HCT116 (cell line): ENCODE results near the gene KCNK2. TPM values are rescaled to one million over a fixed set of nuclear protein-coding genes. Genes with fewer than 3 reads are reported as not detected.

Source experiments
- ATAC-seq: fragments of 200-7000 bp; cut with Tn5 transposase; 2 replicates; pipeline ENCODE4 v1.9.1; 2020; ENCODE audit warnings: mild to moderate bottlenecking, moderate library complexity
- BruUV-seq: library from RNA; stranded (reverse); fragments of 400-500 nt; replicated peaks from 2 replicates; lab custom pipeline; 2021; lab: Mats Ljungman, UMichigan
- CTCF ChIA-PET: fragments of 300-600 bp; sonication (Branson Sonifier 250); formaldehyde crosslinking; loops from one replicate; lab custom pipeline; 2021; ENCODE audit warnings: antibody characterized with exemption; lab: Charles Lee
- POLR2A ChIA-PET: fragments of 300-600, 350-600 bp; sonication (Branson Sonifier 250); formaldehyde crosslinking; loops from one replicate; lab custom pipeline; 2021; ENCODE audit warnings: antibody characterized with exemption; lab: Charles Lee
- RAD21 ChIA-PET, 2 experiments: fragments of 300-600 bp; sonication (Branson Sonifier 250); formaldehyde crosslinking; loops; one replicate each; lab custom pipeline; 2023; ENCODE audit warnings: low total read pairs in 2 of 2; ENCODE audit not compliant: uncharacterized antibody in 2 of 2, unreplicated experiment in 2 of 2, low non-redundant PET in 1 of 2; lab: Charles Lee
- DNase-seq: peaks from one replicate; pipeline ENCODE4 v3.0.0-alpha.2; 2010; ENCODE audit warnings: low read depth, low spot score
- H2AFZ ChIP-seq: fragments of 200-600 bp; shearing (Covaris generic), sonication (generic); 2 replicates; pipeline ENCODE4 v1.6.1; 2017; ENCODE audit warnings: low read depth, mixed run types, mixed read lengths, antibody characterized with exemption, low read length; ENCODE audit not compliant: poor library complexity, severe bottlenecking
- H3K27ac ChIP-seq: 2 replicates; pipeline ENCODE4 v1.5.1; 2012; ENCODE audit warnings: low read depth, low read length
- H3K27me3 ChIP-seq: fragments of 200-600 bp; sonication (generic); 2 replicates; pipeline ENCODE4 v1.6.1; 2016; ENCODE audit warnings: mixed run types, low read length, mixed read lengths; ENCODE audit not compliant: insufficient read depth
- H3K36me3 ChIP-seq, 2 experiments: fragments of 200-500 bp in 1 of 2; fragments of 200-600 bp in 1 of 2; sonication (Bioruptor generic) in 1 of 2; sonication (generic) in 1 of 2; 2 replicates each; pipeline versions ENCODE4 v1.5.1 to v1.6.1; 2014 to 2016; ENCODE audit warnings: low read length in 2 of 2, inconsistent platforms in 1 of 2, mixed read lengths in 1 of 2, mixed run types in 1 of 2; ENCODE audit not compliant: insufficient read depth in 2 of 2, control insufficient read depth in 1 of 2
- H3K4me1 ChIP-seq, 2 experiments: fragments of 200-600 bp in 1 of 2; sonication (generic) in 1 of 2; 2 replicates each; pipeline versions ENCODE4 v1.5.1 to v1.6.1; 2012 to 2017; ENCODE audit warnings: low read length in 2 of 2, inconsistent platforms in 1 of 2, mild to moderate bottlenecking in 1 of 2, mixed read lengths in 1 of 2, mixed run types in 1 of 2, moderate library complexity in 1 of 2; ENCODE audit not compliant: insufficient read depth in 2 of 2, control insufficient read depth in 1 of 2
- H3K4me2 ChIP-seq: fragments of 200-600 bp; sonication (generic); 2 replicates; pipeline ENCODE4 v1.6.1; 2017; ENCODE audit warnings: mixed run types, low read length, mixed read lengths
- H3K4me3 ChIP-seq, 2 experiments: fragments of 200-600 bp in 1 of 2; sonication (generic) in 1 of 2; replicated peaks in 1 of 2; 2 replicates each; pipeline ENCODE4 v1.5.1; 2011 to 2016; ENCODE audit warnings: low read length in 2 of 2, control low read depth in 1 of 2, low read depth in 1 of 2, mild to moderate bottlenecking in 1 of 2, mixed read lengths in 1 of 2, mixed run types in 1 of 2
- H3K79me2 ChIP-seq: fragments of 200-600 bp; sonication (generic); 2 replicates; pipeline ENCODE4 v1.6.1; 2017; ENCODE audit warnings: mild to moderate bottlenecking, mixed run types, low read length, moderate library complexity, mixed read lengths; ENCODE audit not compliant: insufficient read depth
- H3K9ac ChIP-seq: fragments of 200-600 bp; sonication (generic); 2 replicates; pipeline ENCODE4 v1.6.1; 2016; ENCODE audit warnings: low read length, mixed read lengths
- H3K9me2 ChIP-seq: fragments of 200-600 bp; sonication (generic), shearing (Covaris generic); 2 replicates; pipeline ENCODE4 v1.6.1; 2017; ENCODE audit warnings: mixed run types, mild to moderate bottlenecking, moderate library complexity; ENCODE audit not compliant: insufficient read depth
- H3K9me3 ChIP-seq, 2 experiments: fragments of 200-500 bp in 1 of 2; fragments of 200-600 bp in 1 of 2; sonication (Bioruptor generic) in 1 of 2; sonication (generic) in 1 of 2; 2 replicates each; pipeline ENCODE4 v1.6.1; 2014 to 2017; ENCODE audit warnings: low read length in 2 of 2, mixed read lengths in 2 of 2, inconsistent platforms in 1 of 2, low read depth in 1 of 2, mild to moderate bottlenecking in 1 of 2, mixed run types in 1 of 2, moderate library complexity in 1 of 2; ENCODE audit not compliant: control insufficient read depth in 1 of 2, insufficient read depth in 1 of 2
- H4K20me1 ChIP-seq: fragments of 200-600 bp; sonication (generic), shearing (Covaris generic); 2 replicates; pipeline ENCODE4 v1.6.1; 2017; ENCODE audit warnings: mixed run types, mild to moderate bottlenecking, moderate library complexity; ENCODE audit not compliant: insufficient read depth
- ATF3 ChIP-seq: IDR thresholded peaks from 2 replicates; pipeline ENCODE4 v1.6.1; 2012
- CBX3 ChIP-seq: IDR thresholded peaks from 2 replicates; pipeline ENCODE4 v1.6.1; 2012; ENCODE audit warnings: low read depth
- CEBPB ChIP-seq: IDR thresholded peaks from 2 replicates; pipeline ENCODE4 v1.6.1; 2012; ENCODE audit warnings: low read depth
- EGR1 ChIP-seq: IDR thresholded peaks from 2 replicates; pipeline ENCODE4 v1.6.1; 2012; ENCODE audit warnings: low read depth
- ELF1 ChIP-seq: IDR thresholded peaks from 2 replicates; pipeline ENCODE4 v1.6.1; 2012; ENCODE audit warnings: low read depth, borderline replicate concordance
- EZH2phosphoT487 ChIP-seq: fragments of 200-600 bp; IDR thresholded peaks from 2 replicates; pipeline ENCODE4 v1.6.1; 2018; ENCODE audit warnings: antibody characterized with exemption, borderline replicate concordance
- FOSL1 ChIP-seq: IDR thresholded peaks from 2 replicates; pipeline ENCODE4 v1.6.1; 2012; ENCODE audit warnings: low read depth
- MAX ChIP-seq: IDR thresholded peaks from 2 replicates; pipeline ENCODE4 v1.6.1; 2012
- POLR2A ChIP-seq: IDR thresholded peaks from 2 replicates; pipeline ENCODE4 v1.7.0; 2011; ENCODE audit warnings: borderline replicate concordance; ENCODE audit not compliant: insufficient read depth, insufficient read length; ENCODE audit errors: extremely low read depth
- POLR2AphosphoS5 ChIP-seq: IDR thresholded peaks from 2 replicates; pipeline ENCODE4 v1.6.1; 2011; ENCODE audit warnings: mild to moderate bottlenecking, low read depth, low read length, moderate library complexity
- REST ChIP-seq: IDR thresholded peaks from 2 replicates; pipeline ENCODE4 v1.6.1; 2012; ENCODE audit warnings: low read depth
- YY1 ChIP-seq: IDR thresholded peaks from 2 replicates; pipeline ENCODE4 v1.6.1; 2011; ENCODE audit warnings: low read length, low read depth, moderate library complexity, mild to moderate bottlenecking; ENCODE audit not compliant: insufficient replicate concordance; ENCODE audit errors: extremely low read depth
- ZFX ChIP-seq: fragments of 450-650 bp; IDR thresholded peaks from 2 replicates; pipeline ENCODE4 v1.6.1; 2017
- ZNF274 ChIP-seq: fragments of 200-500 bp; sonication (Bioruptor generic); IDR thresholded peaks from 2 replicates; pipeline ENCODE4 v1.6.1; 2014; ENCODE audit warnings: mild to moderate bottlenecking, low read depth, low read length, inconsistent platforms
- intact Hi-C: fragments of 100-400 bp; cut with micrococcal nuclease; formaldehyde crosslinking; loops from 2 replicates; pipeline ENCODE4 v1.10.0; 2022
- total RNA-seq: library from RNA; stranded (reverse); gene quantifications from one replicate; pipeline ENCODE4 v1.2.1, GENCODE V29; 2021; ENCODE audit not compliant: unreplicated experiment

Gene KCNK2
- total RNA-seq, 1 experiment from 2014 or later, result 0.27 TPM

GRCh38 chr1:215220346-215220745 lies 137.8 kb downstream of the KCNK2 start:
- POLR2A ChIA-PET, result no interaction called here
- no peak overlapping the region for H3K4me2 ChIP-seq
- no TSS peak for BruUV-seq
- H3K27ac ChIP-seq, result no peak overlapping the region
- no peaks in the 10 kb centered on the region for H3K36me3 ChIP-seq
- DNase-seq, result no peak
- TF ChIP-seq EGR1 (no peak), REST (no peak), CBX3 (no peak), ELF1 (no peak), ATF3 (no peak), ZNF274 (no peak), EZH2phosphoT487 (no peak), CEBPB (no peak), MAX (no peak), POLR2AphosphoS5 (no peak), FOSL1 (no peak), POLR2A (no peak), ZFX (no peak), YY1 (no peak)
- TF ChIP-seq, all 23 proteins: peak for 0
- Histone ChIP-seq H3K4me3 (no peak overlapping the region), H3K9me2 (no peaks in the 10 kb centered on the region), H3K9me3 (no peaks in the 10 kb centered on the region), H3K4me1 (no peaks in the 10 kb centered on the region), H3K9ac (no peak overlapping the region), H3K27me3 (no peaks in the 10 kb centered on the region), H2AFZ (no peak overlapping the region), H4K20me1 (no peaks in the 10 kb centered on the region), H3K79me2 (no peaks in the 10 kb centered on the region)
- CTCF ChIA-PET, result no interaction called here
- intact Hi-C loops, result no loop called here
- ATAC-seq, result no peak
- RAD21 ChIA-PET, result no interaction called here
